PFSK-1 (cell line): Measurements from ENCODE around the gene GPR17.

ENCODE experiments used
- FOXP2 ChIP-seq: optimal IDR thresholded peaks from 2 replicates; pipeline ENCODE3; 2011; ENCODE audit warnings: borderline replicate concordance, control low read depth, inconsistent platforms; ENCODE audit not compliant: insufficient read depth; ENCODE audit errors: extremely low read length, extremely low read depth
- POLR2AphosphoS5 ChIP-seq: IDR thresholded peaks from 2 replicates; pipeline ENCODE4 v1.6.1; 2012; ENCODE audit warnings: low read depth, mild to moderate bottlenecking, control low read depth, low read length, moderate library complexity
- SIN3A ChIP-seq: IDR thresholded peaks from 2 replicates; pipeline ENCODE4 v1.6.1; 2012; ENCODE audit warnings: mild to moderate bottlenecking, low read length, moderate library complexity, borderline replicate concordance; ENCODE audit not compliant: insufficient read depth
- TAF1 ChIP-seq: IDR thresholded peaks from 2 replicates; pipeline ENCODE4 v1.6.1; 2012; ENCODE audit warnings: low read length, control low read depth, borderline replicate concordance; ENCODE audit not compliant: insufficient read depth
- TF ChIP-seq, protein P1 (sequence below), 2 experiments: IDR thresholded peaks; 2 replicates each; pipeline versions ENCODE4 v1.6.1 to v1.8.0; 2011 to 2012; ENCODE audit warnings: low read depth in 2 of 2, low read length in 2 of 2, control low read depth in 1 of 2, inconsistent platforms in 1 of 2, mild to moderate bottlenecking in 1 of 2, moderate library complexity in 1 of 2; ENCODE audit not compliant: insufficient read depth in 1 of 2

The GPR17 gene

DNA sequence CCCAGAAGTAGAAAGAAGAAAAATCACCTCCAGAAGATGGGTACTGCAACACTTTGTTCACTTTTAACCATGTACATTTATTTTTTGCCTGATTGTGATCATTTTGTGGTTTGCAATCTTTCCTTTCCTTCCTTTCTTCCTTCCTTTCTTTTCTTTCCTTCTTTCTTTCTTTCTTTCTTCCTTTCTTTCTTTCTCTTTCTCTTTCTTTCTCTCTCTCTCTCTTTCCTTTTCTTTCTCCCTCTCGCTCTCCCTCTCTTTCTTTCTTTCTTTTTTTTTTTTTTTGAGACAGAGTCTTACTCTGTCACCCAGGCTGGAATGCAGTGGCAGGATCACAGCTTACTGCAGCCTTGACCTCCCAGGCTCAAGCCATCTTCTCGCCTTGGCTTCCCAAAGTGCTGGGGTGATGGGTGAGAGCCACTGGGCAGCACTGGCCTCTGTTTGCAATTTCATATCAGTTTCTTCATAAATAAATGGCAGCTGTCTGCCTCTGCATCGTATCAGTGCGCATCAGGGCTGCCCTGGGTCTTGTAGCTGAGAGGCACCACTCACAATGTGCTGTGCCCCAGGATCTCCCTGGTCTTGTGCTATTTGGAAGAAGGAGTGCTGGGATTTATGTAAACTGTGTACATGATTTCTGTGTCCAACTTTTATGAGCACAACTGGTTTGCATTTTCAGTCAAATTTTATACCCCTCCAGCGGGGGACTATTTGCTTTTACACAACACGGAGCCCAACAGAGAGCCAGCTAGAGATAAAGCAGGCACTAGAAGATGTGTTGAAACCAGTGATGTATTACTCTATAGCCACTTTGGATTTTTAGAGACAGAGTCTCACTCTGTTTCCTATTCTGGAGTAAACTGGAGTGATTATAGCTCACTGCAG is 36.3 kb downstream of the GPR17 start:
- TF ChIP-seq TAF1 (no peak), FOXP2 (no peak), POLR2AphosphoS5 (no peak)
- TF ChIP-seq, protein P1, sequence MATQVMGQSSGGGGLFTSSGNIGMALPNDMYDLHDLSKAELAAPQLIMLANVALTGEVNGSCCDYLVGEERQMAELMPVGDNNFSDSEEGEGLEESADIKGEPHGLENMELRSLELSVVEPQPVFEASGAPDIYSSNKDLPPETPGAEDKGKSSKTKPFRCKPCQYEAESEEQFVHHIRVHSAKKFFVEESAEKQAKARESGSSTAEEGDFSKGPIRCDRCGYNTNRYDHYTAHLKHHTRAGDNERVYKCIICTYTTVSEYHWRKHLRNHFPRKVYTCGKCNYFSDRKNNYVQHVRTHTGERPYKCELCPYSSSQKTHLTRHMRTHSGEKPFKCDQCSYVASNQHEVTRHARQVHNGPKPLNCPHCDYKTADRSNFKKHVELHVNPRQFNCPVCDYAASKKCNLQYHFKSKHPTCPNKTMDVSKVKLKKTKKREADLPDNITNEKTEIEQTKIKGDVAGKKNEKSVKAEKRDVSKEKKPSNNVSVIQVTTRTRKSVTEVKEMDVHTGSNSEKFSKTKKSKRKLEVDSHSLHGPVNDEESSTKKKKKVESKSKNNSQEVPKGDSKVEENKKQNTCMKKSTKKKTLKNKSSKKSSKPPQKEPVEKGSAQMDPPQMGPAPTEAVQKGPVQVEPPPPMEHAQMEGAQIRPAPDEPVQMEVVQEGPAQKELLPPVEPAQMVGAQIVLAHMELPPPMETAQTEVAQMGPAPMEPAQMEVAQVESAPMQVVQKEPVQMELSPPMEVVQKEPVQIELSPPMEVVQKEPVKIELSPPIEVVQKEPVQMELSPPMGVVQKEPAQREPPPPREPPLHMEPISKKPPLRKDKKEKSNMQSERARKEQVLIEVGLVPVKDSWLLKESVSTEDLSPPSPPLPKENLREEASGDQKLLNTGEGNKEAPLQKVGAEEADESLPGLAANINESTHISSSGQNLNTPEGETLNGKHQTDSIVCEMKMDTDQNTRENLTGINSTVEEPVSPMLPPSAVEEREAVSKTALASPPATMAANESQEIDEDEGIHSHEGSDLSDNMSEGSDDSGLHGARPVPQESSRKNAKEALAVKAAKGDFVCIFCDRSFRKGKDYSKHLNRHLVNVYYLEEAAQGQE (IDR thresholded peaks at IDR 0.05; ENCODE audit: insufficient read depth in 1 of 2, low read depth in 2 of 2, low read length in 2 of 2), result no peak

DNA sequence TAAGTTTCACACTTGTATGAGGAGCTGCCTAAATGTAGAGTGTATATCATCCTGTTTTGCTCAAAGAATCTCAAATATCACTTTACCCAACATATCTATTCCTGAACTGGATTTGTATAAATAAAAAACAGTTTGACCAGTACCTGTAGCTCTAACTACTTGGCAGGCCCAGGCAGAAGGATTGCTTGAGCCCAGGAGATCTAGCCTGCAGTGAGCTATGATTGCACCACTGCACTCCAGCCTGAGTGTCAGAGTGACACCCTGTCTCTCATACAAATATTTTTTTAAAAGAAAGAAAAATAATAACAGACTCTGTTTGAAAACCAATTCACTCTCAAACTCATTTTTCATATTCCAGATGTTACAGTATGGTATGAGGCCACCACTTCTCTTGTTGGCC is 37.1 kb downstream of the GPR17 start:
- TF ChIP-seq POLR2AphosphoS5, result no peak
- TF ChIP-seq, protein P1 (IDR thresholded peaks at IDR 0.05; ENCODE audit: insufficient read depth in 1 of 2, low read depth in 2 of 2, low read length in 2 of 2), result no peak
- no peak for TF ChIP-seq FOXP2
- no peak for TF ChIP-seq TAF1
- no peak for TF ChIP-seq SIN3A

DNA sequence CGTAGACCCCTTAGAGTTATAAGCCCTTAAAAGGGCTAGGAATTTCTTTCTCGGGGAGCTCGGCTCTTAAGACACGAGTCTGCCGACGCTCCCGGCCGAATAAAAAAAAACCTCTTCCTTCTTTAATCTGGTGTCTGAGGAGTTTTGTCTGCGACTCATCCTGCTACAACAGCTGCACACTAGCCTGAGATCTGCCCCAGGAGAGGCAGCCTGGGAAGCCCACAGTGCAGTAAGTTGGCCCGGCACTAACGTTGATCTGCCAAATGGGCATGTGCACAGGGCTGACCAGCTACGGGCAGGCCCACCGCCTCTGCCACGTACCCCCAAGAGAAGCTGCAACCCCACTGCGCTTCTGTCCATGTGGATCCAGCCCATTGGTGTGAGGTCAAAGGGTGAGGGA is 37.8 kb downstream of the GPR17 start:
- TF ChIP-seq, protein P1 (IDR thresholded peaks at IDR 0.05; ENCODE audit: insufficient read depth in 1 of 2, low read depth in 2 of 2, low read length in 2 of 2), result no peak
- TF ChIP-seq FOXP2 (no peak), TAF1 (no peak), POLR2AphosphoS5 (no peak), SIN3A (no peak)

DNA sequence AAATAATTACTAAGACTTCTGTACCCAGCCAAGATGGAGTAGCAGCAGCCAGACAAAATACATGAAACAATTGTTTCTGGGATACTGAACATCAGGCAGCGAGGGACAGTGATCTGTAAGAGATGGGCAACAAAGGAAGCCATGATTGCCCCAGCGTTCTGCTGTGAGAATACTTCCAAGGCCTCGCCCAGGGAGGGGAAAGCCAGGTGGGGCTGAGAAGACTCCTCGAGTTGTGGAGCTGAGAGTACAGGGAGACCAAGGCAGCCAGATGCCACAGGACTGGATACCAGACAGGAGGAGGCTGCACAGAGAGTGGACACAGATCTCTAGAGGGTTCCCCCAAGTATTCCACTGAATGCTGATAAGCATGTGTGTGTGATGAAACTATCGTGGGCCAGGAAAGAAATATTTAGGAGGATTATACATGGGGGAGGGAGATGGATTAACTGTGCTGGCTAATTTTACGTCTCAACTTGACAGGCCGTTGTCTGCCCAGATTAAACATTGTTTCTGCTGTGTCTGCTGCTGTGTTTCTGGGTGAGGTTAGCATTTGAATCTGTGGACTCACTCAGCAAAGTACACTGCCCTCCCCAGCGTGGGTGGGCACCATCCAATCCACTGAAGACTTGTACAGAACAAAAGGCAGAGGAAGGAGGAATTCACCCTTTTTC is 39.6 kb downstream of the GPR17 start:
- TF ChIP-seq, protein P1 (IDR thresholded peaks at IDR 0.05; ENCODE audit: insufficient read depth in 1 of 2, low read depth in 2 of 2, low read length in 2 of 2), result no peak
- TF ChIP-seq POLR2AphosphoS5 (no peak), SIN3A (no peak), TAF1 (no peak), FOXP2 (no peak)
